Esophagus muscularis mucosa (tissue), 4 donors: ENCODE data around the gene HIVEP1.

Experiments used
- CTCF ChIP-seq, 3 experiments: fragments of 200-600 bp in 2 of 3; fragments of 450-650 bp in 1 of 3; sonication (generic) in 2 of 3; IDR thresholded peaks; one replicate each; pipeline ENCODE4 v1.5.1; 2017 to 2019; ENCODE audit warnings: antibody characterized with exemption in 3 of 3, mild to moderate bottlenecking in 2 of 3, moderate library complexity in 1 of 3
- EP300 ChIP-seq: sonication (generic); formaldehyde crosslinking; IDR thresholded peaks from one replicate; pipeline ENCODE4 v1.6.1; 2017; ENCODE audit warnings: antibody characterized with exemption
- POLR2AphosphoS5 ChIP-seq, 2 donors: sonication (generic); formaldehyde crosslinking; IDR thresholded peaks; one replicate each; pipeline ENCODE4 v1.6.1; 2017; ENCODE audit warnings: antibody characterized with exemption in 2 of 2

GRCh38 chr6:12010635-12011275 is 1.4 kb upstream of the HIVEP1 start:
- TF ChIP-seq CTCF (IDR thresholded peaks at IDR 0.05) (peak in 1 of 3 experiments; percentile 8), EP300 (no peak), POLR2AphosphoS5 (IDR thresholded peaks at IDR 0.05) (no peak)
